ENCODE results near the gene FGF6. TPM values are rescaled to one million over a fixed set of nuclear protein-coding genes. Genes with fewer than 3 reads are reported as not detected.
"Not testable (repeated sequence)": the region's sequence is repeated elsewhere in the genome, so short reads cannot be mapped to it uniquely, and the experiment has no call there.

Gene FGF6
- total RNA-seq, 1 donor = not detected

- no peak overlapping the region for H3K4me3 ChIP-seq (ENCODE audit: low read depth, low read length)
These were observed 37.3 kb upstream of the FGF6 start for GRCh38 chr12:4482936-4483335.

GRCh38 chr12:4478933-4479332, 33.3 kb upstream of the FGF6 start:
- TF ChIP-seq CTCF (IDR thresholded peaks at IDR 0.05; ENCODE audit: insufficient read depth, low read depth, low read length) = no peak
- DNase-seq (ENCODE audit: low read depth) = no peak
- H3K4me3 ChIP-seq (ENCODE audit: low read depth, low read length) = no peak overlapping the region

More at GRCh38 chr12:4482936-4483335, 37.3 kb upstream of the FGF6 start:
- no peak for TF ChIP-seq CTCF (IDR thresholded peaks at IDR 0.05; ENCODE audit: insufficient read depth, low read depth, low read length)
- no peak for DNase-seq (ENCODE audit: low read depth)

DNA sequence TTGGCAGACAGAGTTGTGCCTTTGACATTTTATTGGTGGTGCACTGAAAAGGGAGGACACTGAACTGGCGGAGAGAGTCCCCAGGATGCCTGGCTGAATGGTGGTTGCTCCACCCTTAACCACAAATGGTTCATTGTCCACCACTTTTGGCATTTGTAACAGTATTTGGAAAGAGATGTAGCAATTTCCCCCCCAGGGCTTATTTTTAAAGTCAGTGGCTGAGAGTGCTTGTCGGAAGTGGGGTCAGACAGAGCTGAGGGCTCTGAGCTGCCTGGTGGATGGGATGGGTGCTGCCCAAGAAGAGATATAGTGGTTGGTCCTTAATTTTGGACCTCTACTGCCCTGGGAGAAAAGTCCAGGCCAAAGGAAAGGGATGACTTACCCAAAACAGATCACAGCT, 31.5 kb upstream of the FGF6 start:
- H3K4me3 ChIP-seq (ENCODE audit: low read depth, low read length) = no peak overlapping the region
- no peak for DNase-seq (ENCODE audit: low read depth)
- no peak for TF ChIP-seq CTCF (IDR thresholded peaks at IDR 0.05; ENCODE audit: insufficient read depth, low read depth, low read length)

DNA sequence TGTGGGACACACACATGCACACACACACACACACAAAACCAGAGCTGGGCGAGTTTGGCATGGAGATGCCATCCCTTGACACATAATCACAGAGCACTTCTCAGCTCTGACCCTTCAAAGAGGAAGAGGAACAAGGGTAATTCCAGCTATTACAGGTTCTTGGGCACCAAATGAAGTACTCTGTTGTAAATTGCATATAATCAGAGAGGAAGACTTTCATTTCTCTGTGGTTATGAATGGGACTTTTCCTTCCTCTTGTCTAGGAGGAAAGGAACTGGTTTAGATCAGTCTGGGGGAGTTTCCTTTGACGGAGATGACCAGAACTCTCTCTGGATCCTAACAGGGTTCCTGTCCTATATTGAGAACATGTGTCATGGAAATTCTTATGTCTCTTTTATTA, 26.4 kb upstream of the FGF6 start:
- no peak overlapping the region for H3K4me3 ChIP-seq (ENCODE audit: low read depth, low read length)
- TF ChIP-seq CTCF (IDR thresholded peaks at IDR 0.05; ENCODE audit: insufficient read depth, low read depth, low read length) = no peak
- DNase-seq (ENCODE audit: low read depth) = no peak

- DNase-seq (ENCODE audit: low read depth) = no peak
- TF ChIP-seq CTCF (IDR thresholded peaks at IDR 0.05; ENCODE audit: insufficient read depth, low read depth, low read length) = no peak
- H3K4me3 ChIP-seq (ENCODE audit: low read depth, low read length) = no peak overlapping the region
These were observed 25.6 kb upstream of the FGF6 start for GRCh38 chr12:4471256-4471655.

DNA sequence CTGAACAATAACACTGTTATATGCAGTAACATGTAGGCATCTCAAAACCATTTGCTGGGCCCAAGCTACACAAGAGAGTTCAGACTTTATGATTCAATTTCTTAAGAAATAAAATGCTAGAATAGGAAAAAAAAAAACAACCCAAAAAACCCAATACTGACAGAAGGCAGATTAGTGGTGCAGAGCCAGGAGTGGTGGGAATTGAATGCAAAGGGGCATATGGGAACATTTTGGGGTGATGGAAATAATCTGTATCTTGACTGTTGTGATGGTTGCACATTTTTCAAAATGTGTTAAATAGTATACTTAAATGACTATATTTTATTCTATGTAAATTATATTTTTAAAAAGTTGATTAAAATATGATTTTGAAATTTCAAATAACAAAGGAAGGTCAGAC, 23.4 kb upstream of the FGF6 start:
- no peak for DNase-seq (ENCODE audit: low read depth)
- H3K4me3 ChIP-seq (ENCODE audit: low read depth, low read length) = no peak overlapping the region
- TF ChIP-seq CTCF (IDR thresholded peaks at IDR 0.05; ENCODE audit: insufficient read depth, low read depth, low read length) = no peak

- no peak overlapping the region for H3K4me3 ChIP-seq (ENCODE audit: low read depth, low read length)
- TF ChIP-seq CTCF (IDR thresholded peaks at IDR 0.05; ENCODE audit: insufficient read depth, low read depth, low read length) = no peak
- DNase-seq (ENCODE audit: low read depth) = no peak
These were observed 15.1 kb upstream of the FGF6 start for GRCh38 chr12:4460761-4461160.

- DNase-seq (ENCODE audit: low read depth); H3K4me3 ChIP-seq (ENCODE audit: low read depth, low read length): not testable (repeated sequence)
These were observed 10.2 kb upstream of the FGF6 start for GRCh38 chr12:4455849-4456248.

All from fibroblast of villous mesenchyme (primary cell).